HEK293 (cell line): ENCODE data around the gene PEPD.

Experiments
- PBX3 ChIP-seq: sonication (generic); formaldehyde crosslinking; IDR thresholded peaks from 2 replicates; pipeline ENCODE4 v1.8.1; 2022; ENCODE audit warnings: mild to moderate bottlenecking, moderate library complexity, missing genetic modification reagents
- YY1 ChIP-seq: fragments of 450-650 bp; formaldehyde crosslinking; IDR thresholded peaks from 2 replicates; pipeline ENCODE4 v1.5.1; 2018; ENCODE audit warnings: missing biosample characterization, missing genetic modification characterization
- YY2 ChIP-seq: fragments of 450-650 bp; formaldehyde crosslinking; IDR thresholded peaks from 2 replicates; pipeline ENCODE4 v1.5.1; 2016; ENCODE audit warnings: missing biosample characterization, missing genetic modification characterization
- ZBTB8A ChIP-seq: fragments of 450-650 bp; formaldehyde crosslinking; IDR thresholded peaks from 2 replicates; pipeline ENCODE4 v1.5.1; 2016; ENCODE audit warnings: missing biosample characterization, missing genetic modification characterization
- ZNF423 ChIP-seq: fragments of 450-650 bp; formaldehyde crosslinking; IDR thresholded peaks from 2 replicates; pipeline ENCODE4 v1.5.1; 2016; ENCODE audit warnings: missing biosample characterization, missing genetic modification characterization
- ZNF449 ChIP-seq: fragments of 450-650 bp; formaldehyde crosslinking; IDR thresholded peaks from 2 replicates; pipeline ENCODE4 v1.5.1; 2017; ENCODE audit warnings: missing biosample characterization, mild to moderate bottlenecking, missing genetic modification characterization, moderate library complexity
- ZNF513 ChIP-seq: fragments of 450-650 bp; IDR thresholded peaks from 2 replicates; pipeline ENCODE4 v1.5.1; 2018; ENCODE audit warnings: missing biosample characterization, missing genetic modification characterization
- ZNF600 ChIP-seq: fragments of 450-650 bp; formaldehyde crosslinking; IDR thresholded peaks from 2 replicates; pipeline ENCODE4 v1.5.1; 2016; ENCODE audit warnings: missing biosample characterization, missing genetic modification characterization
- TF ChIP-seq, protein P1 (sequence below): fragments of 450-650 bp; formaldehyde crosslinking; IDR thresholded peaks from 2 replicates; pipeline ENCODE4 v1.5.1; 2016; ENCODE audit warnings: missing biosample characterization, missing genetic modification characterization

DNA sequence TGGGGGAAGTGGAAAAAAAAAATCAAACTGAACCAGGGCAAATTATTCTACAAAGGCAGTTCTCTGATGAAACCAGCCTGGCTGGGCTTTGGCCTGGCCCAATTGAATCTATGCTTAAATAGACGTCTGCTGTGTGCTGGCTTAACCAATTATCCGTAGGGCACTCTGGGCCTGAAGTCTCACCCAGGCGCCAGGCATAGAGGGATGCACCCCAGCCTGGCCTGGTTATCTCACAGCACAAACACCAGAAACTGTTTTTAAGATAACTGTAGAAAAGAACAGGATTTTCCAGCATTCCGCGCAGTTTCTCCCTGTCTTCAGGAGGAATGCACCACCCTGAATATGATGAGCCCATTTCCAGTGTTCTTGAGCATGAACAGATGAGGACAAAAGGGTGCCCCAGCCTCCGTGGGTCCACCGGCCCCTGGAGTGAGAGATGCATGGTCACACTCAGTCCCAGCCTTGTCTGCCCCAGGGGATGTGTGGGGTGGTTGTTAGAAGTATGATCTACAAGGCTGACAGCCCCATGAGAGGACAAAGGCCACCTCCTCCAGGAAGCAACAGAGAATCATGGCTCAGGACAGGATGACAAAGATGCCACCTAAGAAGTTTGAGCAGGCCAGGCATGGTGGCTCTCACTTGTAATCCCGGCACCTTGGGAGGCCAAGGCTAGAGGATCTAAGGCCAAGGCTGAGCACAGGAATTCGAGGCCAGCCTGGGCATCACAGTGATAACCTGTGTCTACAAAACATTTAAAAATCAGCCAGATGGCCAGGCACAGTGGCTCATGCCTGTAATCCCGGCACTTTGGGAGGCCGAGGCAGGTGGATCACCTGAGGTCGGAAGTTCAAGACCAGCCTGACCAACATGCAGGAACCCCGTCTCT is 50.2 kb downstream of the PEPD start:
- TF ChIP-seq, protein P1, sequence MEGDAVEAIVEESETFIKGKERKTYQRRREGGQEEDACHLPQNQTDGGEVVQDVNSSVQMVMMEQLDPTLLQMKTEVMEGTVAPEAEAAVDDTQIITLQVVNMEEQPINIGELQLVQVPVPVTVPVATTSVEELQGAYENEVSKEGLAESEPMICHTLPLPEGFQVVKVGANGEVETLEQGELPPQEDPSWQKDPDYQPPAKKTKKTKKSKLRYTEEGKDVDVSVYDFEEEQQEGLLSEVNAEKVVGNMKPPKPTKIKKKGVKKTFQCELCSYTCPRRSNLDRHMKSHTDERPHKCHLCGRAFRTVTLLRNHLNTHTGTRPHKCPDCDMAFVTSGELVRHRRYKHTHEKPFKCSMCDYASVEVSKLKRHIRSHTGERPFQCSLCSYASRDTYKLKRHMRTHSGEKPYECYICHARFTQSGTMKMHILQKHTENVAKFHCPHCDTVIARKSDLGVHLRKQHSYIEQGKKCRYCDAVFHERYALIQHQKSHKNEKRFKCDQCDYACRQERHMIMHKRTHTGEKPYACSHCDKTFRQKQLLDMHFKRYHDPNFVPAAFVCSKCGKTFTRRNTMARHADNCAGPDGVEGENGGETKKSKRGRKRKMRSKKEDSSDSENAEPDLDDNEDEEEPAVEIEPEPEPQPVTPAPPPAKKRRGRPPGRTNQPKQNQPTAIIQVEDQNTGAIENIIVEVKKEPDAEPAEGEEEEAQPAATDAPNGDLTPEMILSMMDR, result no peak
- TF ChIP-seq ZBTB8A (no peak), ZNF423 (tag by site-specific recombination) (no peak), YY1 (tag by site-specific recombination) (no peak), ZNF449 (no peak), YY2 (tag by site-specific recombination) (no peak), PBX3 (CRISPR knock-in tag) (no peak), ZNF600 (tag by site-specific recombination) (no peak), ZNF513 (tag by site-specific recombination) (no peak)
